ENCODE results near the gene MOCOS. TPM values are rescaled to one million over a fixed set of nuclear protein-coding genes. Genes with fewer than 3 reads are reported as not detected.
"Not testable (repeated sequence)": the region's sequence is repeated elsewhere in the genome, so short reads cannot be mapped to it uniquely, and the experiment has no call there.

MOCOS gene
- total and polyA plus RNA-seq, 5 experiments from 2014 or later: 0.08 to 0.16 TPM; not detected in 3

DNA sequence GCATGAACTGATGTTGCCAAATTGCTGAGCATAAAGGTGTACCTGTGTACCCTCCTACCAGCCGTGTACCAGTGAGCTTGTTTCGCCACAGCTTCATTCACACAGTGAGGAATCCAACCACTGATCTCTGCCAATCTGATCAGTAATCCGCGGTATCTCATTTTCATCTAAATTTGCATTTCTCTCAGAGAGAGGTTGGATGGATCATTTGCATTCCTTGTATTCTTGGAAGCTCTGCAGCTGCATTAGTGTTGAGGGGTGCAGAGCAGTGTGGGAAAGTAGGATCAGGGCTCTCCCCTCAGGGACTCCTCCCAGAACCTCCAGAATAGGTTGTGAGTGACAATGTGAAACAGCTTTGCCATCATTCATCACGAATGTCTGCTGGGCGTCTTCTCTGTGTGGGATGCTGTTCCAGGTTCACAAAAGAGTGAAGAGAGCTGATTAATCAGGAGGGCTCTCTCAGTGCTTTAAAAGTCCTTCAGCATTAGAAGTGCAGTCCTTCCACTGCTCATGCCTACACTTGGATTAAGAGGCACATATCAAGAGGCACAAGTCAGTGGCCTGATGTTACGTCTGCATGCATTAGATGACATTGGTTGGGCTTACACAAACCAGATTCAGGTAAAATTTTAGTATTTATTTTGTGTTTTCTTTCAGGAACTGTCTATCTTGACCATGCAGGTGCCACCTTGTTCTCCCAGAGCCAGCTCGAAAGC lies 7.5 kb downstream of the MOCOS start:
- Mint-ChIP-seq H3K36me3 (no peaks in the 10 kb centered on the region), H3K4me1 (no peaks in the 10 kb centered on the region), H3K9me3 (no peaks in the 10 kb centered on the region), H3K27me3 (peaks cover 8 to 30% (median 17%) of the 10 kb centered on the region in 5 donors), H3K27ac (no peak overlapping the region), H3K4me3 (no peak overlapping the region)
- POLR2A ChIA-PET: no interaction called here
- ATAC-seq (no peak), DNase-seq (no peak)

DNA sequence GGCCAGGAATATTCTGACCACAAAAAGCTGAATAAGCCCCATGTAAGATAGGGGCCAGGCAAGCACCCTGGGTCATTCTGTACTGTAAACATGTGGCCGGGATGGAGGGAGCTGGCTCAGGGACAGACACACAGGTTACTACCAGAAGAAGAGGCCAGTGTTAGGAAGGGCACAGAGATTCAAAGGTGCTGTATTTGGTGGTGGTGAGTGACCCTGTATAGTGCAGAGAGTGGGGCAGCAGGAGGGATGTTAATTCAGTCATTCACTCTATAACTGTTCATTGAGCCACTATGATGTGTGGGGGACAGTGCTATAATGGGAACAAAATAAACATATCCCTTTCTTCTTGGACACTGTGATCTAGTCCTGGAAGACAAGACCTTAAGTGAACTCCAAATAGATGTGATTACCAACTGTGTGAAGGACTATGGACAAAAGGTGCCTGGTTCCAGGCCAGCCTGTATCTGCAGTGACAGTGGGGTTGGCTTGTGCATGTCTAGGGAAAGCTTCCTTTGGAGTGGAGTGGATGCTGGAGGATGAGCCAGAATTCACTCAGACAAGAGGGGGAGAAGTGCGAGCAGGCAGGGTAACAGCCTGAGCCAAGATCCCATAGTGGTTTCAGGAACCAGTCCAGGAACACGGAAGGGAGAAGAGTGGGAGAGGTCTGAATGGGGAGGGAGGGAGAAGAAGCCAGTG lies 8.3 kb downstream of the MOCOS start:
- Mint-ChIP-seq H3K36me3 (no peaks in the 10 kb centered on the region), H3K4me1 (no peaks in the 10 kb centered on the region), H3K9me3 (no peaks in the 10 kb centered on the region), H3K27me3 (peaks cover 3 to 23% (median 12%) of the 10 kb centered on the region in 5 donors), H3K27ac (no peak overlapping the region), H3K4me3 (no peak overlapping the region)
- ATAC-seq: no peak
- POLR2A ChIA-PET: no interaction called here
- no peak for DNase-seq

DNA sequence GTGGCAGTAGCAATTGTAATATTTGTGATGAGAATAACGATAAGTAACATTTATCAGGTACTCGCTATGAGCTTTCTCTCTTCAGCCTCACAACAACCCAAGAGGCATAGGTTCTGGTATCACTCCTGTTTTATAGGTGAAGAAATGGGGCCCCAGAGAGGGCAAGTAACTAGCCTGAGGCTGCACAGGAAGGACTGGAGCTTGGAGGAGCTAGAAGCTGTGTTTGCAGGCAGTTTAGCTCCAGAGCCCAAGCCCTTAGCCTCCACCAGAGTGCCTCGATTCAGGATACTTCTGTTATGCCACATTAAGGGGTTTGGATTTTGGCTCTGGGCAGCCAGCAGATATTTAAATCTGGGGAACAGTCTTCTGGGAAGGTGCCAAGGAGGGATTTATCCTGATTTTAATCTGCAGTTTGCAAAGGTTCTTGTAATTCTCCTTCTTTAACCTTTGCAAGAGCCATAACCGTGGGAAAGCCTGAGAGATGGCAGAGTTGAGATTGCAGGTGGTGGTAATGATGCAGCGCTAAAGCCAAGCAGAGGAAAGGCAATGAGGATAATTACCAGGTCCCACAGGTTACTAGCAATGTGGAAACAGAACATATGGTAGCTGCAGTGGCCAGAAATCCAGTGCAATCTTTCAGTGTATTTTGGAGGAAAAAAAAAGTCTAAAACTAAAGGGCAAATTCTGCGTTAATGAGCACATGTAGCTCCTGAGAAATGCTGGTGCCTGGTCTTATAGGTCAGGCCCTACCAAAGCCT lies 9.1 kb downstream of the MOCOS start:
- Mint-ChIP-seq H3K9me3 (no peaks in the 10 kb centered on the region), H3K27ac (no peak overlapping the region), H3K27me3 (peaks cover 4 to 15% (median 8%) of the 10 kb centered on the region in 5 donors), H3K4me3 (no peak overlapping the region), H3K4me1 (no peaks in the 10 kb centered on the region), H3K36me3 (no peaks in the 10 kb centered on the region)
- DNase-seq (no peak), ATAC-seq (no peak)
- POLR2A ChIA-PET: no interaction called here

DNA sequence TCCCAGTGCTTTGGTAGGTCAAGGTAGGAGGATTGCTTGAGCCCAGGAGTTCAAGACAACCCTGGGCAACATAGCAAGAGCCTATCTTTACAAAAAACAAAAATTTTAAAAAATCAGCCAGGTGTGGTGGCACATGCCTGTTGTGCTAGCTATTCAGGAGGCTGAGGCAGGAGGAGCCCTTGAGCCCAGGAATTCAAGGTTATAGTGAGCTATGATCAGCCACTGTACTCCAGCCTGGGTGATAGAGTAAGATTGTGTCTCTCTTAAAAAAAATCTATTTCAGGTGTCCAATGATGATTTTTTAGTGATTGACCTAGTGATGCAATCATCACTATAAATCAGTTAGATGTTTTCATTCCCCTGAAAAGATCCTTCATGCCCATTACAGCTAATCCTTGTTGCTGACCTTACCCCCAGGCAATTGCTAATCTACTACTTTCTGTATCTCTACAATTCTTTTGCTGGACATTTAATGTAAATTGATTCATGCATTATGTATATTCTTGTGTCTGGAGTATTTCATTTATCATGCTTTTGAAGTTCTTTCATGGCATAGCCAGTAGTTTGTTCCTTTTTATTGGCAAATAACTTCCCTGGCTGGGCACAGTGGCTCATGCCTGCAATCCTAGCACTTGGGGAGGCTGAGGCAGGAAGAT lies 10.3 kb downstream of the MOCOS start:
- peak overlapping the region in 1 of 10 donors; percentile 72 for H3K27ac Mint-ChIP-seq
- no peaks in the 10 kb centered on the region for H3K36me3 Mint-ChIP-seq
- H3K4me3 Mint-ChIP-seq: no peak overlapping the region
- DNase-seq (no peak), ATAC-seq (no peak)
- no peaks in the 10 kb centered on the region for H3K4me1 Mint-ChIP-seq
- H3K9me3 Mint-ChIP-seq: no peaks in the 10 kb centered on the region
- H3K27me3 Mint-ChIP-seq: peaks cover 4 to 15% (median 4%) of the 10 kb centered on the region in 5 donors
- POLR2A ChIA-PET: no interaction called here

- Mint-ChIP-seq H3K4me3 (no peak overlapping the region), H3K27me3 (peaks cover 4 to 18% (median 4%) of the 10 kb centered on the region in 5 donors), H3K36me3 (no peaks in the 10 kb centered on the region), H3K27ac (no peak overlapping the region), H3K4me1 (no peaks in the 10 kb centered on the region), H3K9me3 (no peaks in the 10 kb centered on the region)
- no peak for ATAC-seq
- POLR2A ChIA-PET: no interaction called here
- DNase-seq: no peak
Observed at GRCh38 chr18:36199691-36200295, 12.5 kb downstream of the MOCOS start.

DNA sequence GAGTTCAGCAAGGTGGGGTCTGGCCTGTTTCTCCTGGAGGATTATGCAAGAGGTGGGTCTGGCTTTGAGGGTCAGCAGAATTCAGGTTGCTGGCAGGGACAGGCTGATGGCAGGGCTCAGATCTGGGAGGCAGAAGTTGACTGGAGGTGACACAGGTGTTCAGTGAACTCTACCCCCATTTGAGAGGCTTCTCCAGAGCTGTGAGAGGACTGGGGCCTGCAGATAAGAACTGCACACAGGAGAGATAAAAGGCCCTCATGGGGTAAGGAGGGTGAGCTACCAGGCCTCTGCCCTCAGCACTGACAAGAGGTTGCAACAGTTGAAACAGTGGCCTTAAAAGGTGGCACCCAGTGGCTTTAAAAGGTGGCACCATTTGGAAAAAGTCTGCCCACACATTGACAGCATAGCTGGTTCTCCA lies 13.1 kb downstream of the MOCOS start:
- no peak overlapping the region for H3K4me3 Mint-ChIP-seq
- no peaks in the 10 kb centered on the region for H3K9me3 Mint-ChIP-seq
- ATAC-seq (no peak), DNase-seq (no peak)
- POLR2A ChIA-PET: no interaction called here
- peaks cover 3 to 13% (median 7%) of the 10 kb centered on the region in 5 donors for H3K27me3 Mint-ChIP-seq
- H3K27ac Mint-ChIP-seq: no peak overlapping the region
- no peaks in the 10 kb centered on the region for H3K4me1 Mint-ChIP-seq
- H3K36me3 Mint-ChIP-seq: no peaks in the 10 kb centered on the region

- DNase-seq (no peak), ATAC-seq (no peak)
- POLR2A ChIA-PET: no interaction called here
- peaks cover 0 to 9% (median 5%) of the 10 kb centered on the region in 5 donors for H3K27me3 Mint-ChIP-seq
- no peaks in the 10 kb centered on the region for H3K4me1 Mint-ChIP-seq
- H3K9me3 Mint-ChIP-seq: no peaks in the 10 kb centered on the region
- no peak overlapping the region for H3K4me3 Mint-ChIP-seq
- peak overlapping the region in 1 of 10 donors; percentile 6 for H3K27ac Mint-ChIP-seq
- no peaks in the 10 kb centered on the region for H3K36me3 Mint-ChIP-seq
Observed at GRCh38 chr18:36201765-36202164, 14.5 kb downstream of the MOCOS start.

- no peak for ATAC-seq
- POLR2A ChIA-PET: no interaction called here
- no peak overlapping the region for H3K27ac Mint-ChIP-seq
- DNase-seq: no peak
- peaks cover 0 to 9% (median 5%) of the 10 kb centered on the region in 5 donors for H3K27me3 Mint-ChIP-seq
- H3K4me3 Mint-ChIP-seq: no peak overlapping the region
- H3K4me1 Mint-ChIP-seq: no peaks in the 10 kb centered on the region
- peaks cover 0 to 10% (median 0%) of the 10 kb centered on the region in 9 donors for H3K9me3 Mint-ChIP-seq
- H3K36me3 Mint-ChIP-seq: no peaks in the 10 kb centered on the region
Observed at GRCh38 chr18:36203360-36203895, 16.1 kb downstream of the MOCOS start.

- H3K4me1 Mint-ChIP-seq: no peaks in the 10 kb centered on the region
- no peak for ATAC-seq
- H3K27me3 Mint-ChIP-seq: peaks cover 0 to 15% (median 5%) of the 10 kb centered on the region in 5 donors
- no peak overlapping the region for H3K27ac Mint-ChIP-seq
- no peak overlapping the region for H3K4me3 Mint-ChIP-seq
- no peak for DNase-seq
- POLR2A ChIA-PET: no interaction called here
- peaks cover 0 to 11% (median 0%) of the 10 kb centered on the region in 9 donors for H3K9me3 Mint-ChIP-seq
- no peaks in the 10 kb centered on the region for H3K36me3 Mint-ChIP-seq
Observed at GRCh38 chr18:36205166-36205565, 17.9 kb downstream of the MOCOS start.

GRCh38 chr18:36207303-36207702 lies 20.0 kb downstream of the MOCOS start:
- Mint-ChIP-seq H3K4me3 (no peak overlapping the region), H3K27ac (no peak overlapping the region), H3K4me1 (no peaks in the 10 kb centered on the region), H3K36me3 (no peaks in the 10 kb centered on the region), H3K27me3 (peaks cover 0 to 23% (median 8%) of the 10 kb centered on the region in 5 donors), H3K9me3 (peaks cover 0 to 11% (median 0%) of the 10 kb centered on the region in 9 donors)
- ATAC-seq (no peak), DNase-seq (no peak)
- POLR2A ChIA-PET: no interaction called here

GRCh38 chr18:36207969-36208368 lies 20.7 kb downstream of the MOCOS start:
- H3K4me1 Mint-ChIP-seq, H3K36me3 Mint-ChIP-seq, H3K4me3 Mint-ChIP-seq, ATAC-seq, DNase-seq, H3K27ac Mint-ChIP-seq, POLR2A ChIA-PET: not testable (repeated sequence)
- H3K27me3 Mint-ChIP-seq: peaks cover 0 to 16% (median 4%) of the 10 kb centered on the region in 5 donors
- peaks cover 0 to 11% (median 0%) of the 10 kb centered on the region in 9 donors for H3K9me3 Mint-ChIP-seq

- Mint-ChIP-seq H3K27ac (peak overlapping the region in 1 of 10 donors; percentile 24), H3K4me1 (no peaks in the 10 kb centered on the region), H3K4me3 (no peak overlapping the region), H3K9me3 (peaks cover 0 to 11% (median 0%) of the 10 kb centered on the region in 9 donors), H3K36me3 (no peaks in the 10 kb centered on the region), H3K27me3 (peaks cover 2 to 16% (median 4%) of the 10 kb centered on the region in 5 donors)
- ATAC-seq (no peak), DNase-seq (no peak)
- POLR2A ChIA-PET: no interaction called here
Observed at GRCh38 chr18:36211612-36212065, 24.3 kb downstream of the MOCOS start.

All from naive thymus-derived CD8-positive, alpha-beta T cell (primary cell).